ENCODE measurements around the gene FAM13A. TPM values are rescaled to one million over a fixed set of nuclear protein-coding genes. Genes with fewer than 3 reads are reported as not detected.

The FAM13A gene
- total and polyA plus RNA-seq, 9 of the 15 experiments (the other 6 are each of a cell fraction or from before 2014, with no cell fraction given): 11.3 to 23.3 (median 14.7) TPM

GRCh38 chr4:88823058-88823919, 233.7 kb downstream of the FAM13A start (continued):
- TF ChIP-seq TCF3 (CRISPR knock-in tag; IDR thresholded peaks at IDR 0.05): peak; percentile 12; the same call in 1 of the 2 replicates
- no peak for TF ChIP-seq ZNF431 (CRISPR knock-in tag; IDR thresholded peaks at IDR 0.05)
- no peak for TF ChIP-seq GATAD2B (IDR thresholded peaks at IDR 0.05; ENCODE audit: borderline replicate concordance)
- TF ChIP-seq MEF2A (IDR thresholded peaks at IDR 0.05; ENCODE audit: control insufficient read depth, low read depth, low read length): no peak
- no peak for TF ChIP-seq SLC30A9 (CRISPR knock-in tag; IDR thresholded peaks at IDR 0.05)
- TF ChIP-seq GTF2B (IDR thresholded peaks at IDR 0.05; ENCODE audit: extremely low read depth, insufficient read length): no peak
- TF ChIP-seq PATZ1 (CRISPR knock-in tag; IDR thresholded peaks at IDR 0.05; ENCODE audit: borderline replicate concordance): no peak
- peak in 1 of 2 experiments; percentile 92; a peak in 1 of 3 replicates for TF ChIP-seq CBX3 (IDR thresholded peaks at IDR 0.05; ENCODE audit: borderline replicate concordance in 1 of 2, low read length in 2 of 2)
- 0 out of 2 replicates have a peak, but pooled peaks have one; percentile 50 for TF ChIP-seq HDGF (IDR thresholded peaks at IDR 0.05)
- no peak for TF ChIP-seq ZNF830 (CRISPR knock-in tag; IDR thresholded peaks at IDR 0.05)
- no peak; the same call in none of the 2 replicates for TF ChIP-seq SMARCE1 (IDR thresholded peaks at IDR 0.05)
- peak; percentile 59; the same call in 1 of the 2 replicates for TF ChIP-seq CHAMP1 (IDR thresholded peaks at IDR 0.05)
- no peak for TF ChIP-seq HOMEZ (CRISPR knock-in tag; IDR thresholded peaks at IDR 0.05)
- peak; percentile 37 for TF ChIP-seq TBP (optimal IDR thresholded peaks at IDR 0.05; ENCODE audit: low read depth, low read length)
- TF ChIP-seq ATF7 (IDR thresholded peaks at IDR 0.05): peak; percentile 94
- peak; percentile 53 to 61; a peak in 3 of 4 replicates for TF ChIP-seq NRF1 (conservative IDR thresholded peaks at IDR 0.05 in 1 of 2, IDR thresholded peaks at IDR 0.05 in 1 of 2)
- TF ChIP-seq NCOA6 (IDR thresholded peaks at IDR 0.05): no peak
- TF ChIP-seq THAP12 (CRISPR knock-in tag; IDR thresholded peaks at IDR 0.05): no peak
- TF ChIP-seq EZH2 (IDR thresholded peaks at IDR 0.05; ENCODE audit: borderline replicate concordance, low read depth, low read length): no peak

Measured in K562 (cell line).